Astrocyte (in vitro differentiated cells and primary cell): Measurements from ENCODE around the gene POLG2.

Source experiments
- CTCF ChIP-seq: IDR thresholded peaks from 2 replicates; pipeline ENCODE4 v1.5.1; 2011; ENCODE audit warnings: low read depth, mild to moderate bottlenecking, inconsistent platforms, low read length, moderate library complexity; ENCODE audit not compliant: insufficient read depth
- EZH2 ChIP-seq: IDR thresholded peaks from 2 replicates; pipeline ENCODE4 v1.6.1; 2012; ENCODE audit warnings: mild to moderate bottlenecking, low read length, inconsistent platforms; ENCODE audit not compliant: insufficient read depth

- TF ChIP-seq CTCF = no peak
- no peak for TF ChIP-seq EZH2
Observed at GRCh38 chr17:64458756-64459155, 38.1 kb downstream of the POLG2 start.
